GM18520 (cell line): ENCODE results near the gene PSMA6.
A peak's percentile ranks its signal among the peaks of the same experiment; 100 is the strongest.
"Not testable (repeated sequence)": the region's sequence is repeated elsewhere in the genome, so short reads cannot be mapped to it uniquely, and the experiment has no call there.

Experiments used
- ATAC-seq: cut with Tn5 transposase; IDR thresholded peaks from one replicate; pipeline ENCODE4 v1.9.1; 2021; ENCODE audit not compliant: unreplicated experiment

PSMA6 gene

GRCh38 chr14:35284506-35284905, 7.7 kb upstream of the PSMA6 start:
- no peak for ATAC-seq

- peak; percentile 56 for ATAC-seq
Measured at GRCh38 chr14:35285168-35286002, 6.8 kb upstream of the PSMA6 start.

- peak; percentile 9 for ATAC-seq
Measured at GRCh38 chr14:35286003-35286600, 6.1 kb upstream of the PSMA6 start.

- no peak for ATAC-seq
Measured at GRCh38 chr14:35286707-35287106, 5.5 kb upstream of the PSMA6 start.

GRCh38 chr14:35287431-35288013, 4.7 kb upstream of the PSMA6 start:
- ATAC-seq, result no peak

- ATAC-seq, result no peak
Measured at GRCh38 chr14:35289623-35290022, 2.6 kb upstream of the PSMA6 start.

- ATAC-seq, result no peak
Measured at GRCh38 chr14:35292770-35293561, 784 bp downstream of the PSMA6 start.

- no peak for ATAC-seq
Measured at GRCh38 chr14:35295845-35296161, 3.6 kb downstream of the PSMA6 start.

GRCh38 chr14:35296545-35296944, 4.4 kb downstream of the PSMA6 start:
- no peak for ATAC-seq

GRCh38 chr14:35297706-35298105, 5.5 kb downstream of the PSMA6 start:
- ATAC-seq, result no peak

- no peak for ATAC-seq
Measured at GRCh38 chr14:35298351-35298750, 6.2 kb downstream of the PSMA6 start.

GRCh38 chr14:35299708-35300107, 7.5 kb downstream of the PSMA6 start:
- ATAC-seq, result no peak

- no peak for ATAC-seq
Measured at GRCh38 chr14:35300228-35300627, 8.0 kb downstream of the PSMA6 start.

GRCh38 chr14:35301334-35301733, 9.2 kb downstream of the PSMA6 start:
- not testable (repeated sequence) for ATAC-seq

- no peak for ATAC-seq
Measured at GRCh38 chr14:35301735-35302528, 9.8 kb downstream of the PSMA6 start.

GRCh38 chr14:35303149-35303935, 11.2 kb downstream of the PSMA6 start:
- ATAC-seq, result no peak

- ATAC-seq, result no peak
Measured at GRCh38 chr14:35304812-35305462, 12.8 kb downstream of the PSMA6 start.

GRCh38 chr14:35305633-35306032, 13.5 kb downstream of the PSMA6 start:
- no peak for ATAC-seq

GRCh38 chr14:35306114-35306513, 13.9 kb downstream of the PSMA6 start:
- ATAC-seq, result no peak
